ENCODE results near the gene GALNT6.

The GALNT6 gene

GRCh38 chr12:51424662-51425539 is 33.7 kb upstream of the GALNT6 start, which contains the start of gene SLC4A8:
TSS of gene SLC4A8 (plus strand) at chr12:51424831. CDS start at chr12:51424988, 157 bp downstream.
- Histone ChIP-seq H3K4me3 (ENCODE audit: severe bottlenecking) (peak within 1 kb of the TSS; percentile 55), H3K9me3 (ENCODE audit: severe bottlenecking) (no peaks in the 10 kb centered on the region), H3K27me3 (ENCODE audit: insufficient read depth, poor library complexity, severe bottlenecking) (no peaks in the 10 kb centered on the region), H3K4me1 (ENCODE audit: insufficient read depth, poor library complexity, severe bottlenecking) (no peaks in the 10 kb centered on the region), H3K27ac (ENCODE audit: poor library complexity, severe bottlenecking) (no peak within 1 kb of the TSS), H3K36me3 (ENCODE audit: low read depth) (no peaks in the 10 kb centered on the region)
- ATAC-seq (ENCODE audit: low read depth) (peak; percentile 93), DNase-seq (ENCODE audit: low spot score) (peak; percentile 84)
- peak; percentile 82 for TF ChIP-seq CTCF (IDR thresholded peaks at IDR 0.05; ENCODE audit: poor library complexity, severe bottlenecking)

- H3K36me3 ChIP-seq (ENCODE audit: low read depth) = no peaks in the 10 kb centered on the region
- peak overlapping the region; percentile 55 for H3K4me3 ChIP-seq (ENCODE audit: severe bottlenecking)
- no peaks in the 10 kb centered on the region for H3K9me3 ChIP-seq (ENCODE audit: severe bottlenecking)
- H3K27me3 ChIP-seq (ENCODE audit: insufficient read depth, poor library complexity, severe bottlenecking) = no peaks in the 10 kb centered on the region
- ATAC-seq (ENCODE audit: low read depth) (no peak), DNase-seq (ENCODE audit: low spot score) (no peak)
- H3K4me1 ChIP-seq (ENCODE audit: insufficient read depth, poor library complexity, severe bottlenecking) = no peaks in the 10 kb centered on the region
- TF ChIP-seq CTCF (IDR thresholded peaks at IDR 0.05; ENCODE audit: poor library complexity, severe bottlenecking) = no peak
- H3K27ac ChIP-seq (ENCODE audit: poor library complexity, severe bottlenecking) = no peak overlapping the region
Observed at GRCh38 chr12:51424094-51424661, 33.0 kb upstream of the GALNT6 start.

- no peaks in the 10 kb centered on the region for H3K4me1 ChIP-seq (ENCODE audit: insufficient read depth, poor library complexity, severe bottlenecking)
- peak; percentile 48 for ATAC-seq (ENCODE audit: low read depth)
Observed at GRCh38 chr12:51421266-51421884, 30.2 kb upstream of the GALNT6 start.

GRCh38 chr12:51419425-51420193 is 28.4 kb upstream of the GALNT6 start:
- no peak for DNase-seq (ENCODE audit: low spot score)
- H3K27ac ChIP-seq (ENCODE audit: poor library complexity, severe bottlenecking) = no peak overlapping the region
- H3K9me3 ChIP-seq (ENCODE audit: severe bottlenecking) = no peaks in the 10 kb centered on the region
- H3K27me3 ChIP-seq (ENCODE audit: insufficient read depth, poor library complexity, severe bottlenecking) = no peaks in the 10 kb centered on the region
- peaks cover 5% of the 10 kb centered on the region for H3K4me1 ChIP-seq (ENCODE audit: insufficient read depth, poor library complexity, severe bottlenecking)
- no peaks in the 10 kb centered on the region for H3K36me3 ChIP-seq (ENCODE audit: low read depth)
- TF ChIP-seq CTCF (IDR thresholded peaks at IDR 0.05; ENCODE audit: poor library complexity, severe bottlenecking) = no peak
- peak; percentile 32; the same call in 2 of the 3 replicates for ATAC-seq (ENCODE audit: low read depth)
- no peak overlapping the region for H3K4me3 ChIP-seq (ENCODE audit: severe bottlenecking)

More at GRCh38 chr12:51421266-51421884, 30.2 kb upstream of the GALNT6 start:
- Histone ChIP-seq H3K9me3 (ENCODE audit: severe bottlenecking) (no peaks in the 10 kb centered on the region), H3K36me3 (ENCODE audit: low read depth) (no peaks in the 10 kb centered on the region), H3K27ac (ENCODE audit: poor library complexity, severe bottlenecking) (no peak overlapping the region), H3K27me3 (ENCODE audit: insufficient read depth, poor library complexity, severe bottlenecking) (no peaks in the 10 kb centered on the region), H3K4me3 (ENCODE audit: severe bottlenecking) (no peak overlapping the region)
- TF ChIP-seq CTCF (IDR thresholded peaks at IDR 0.05; ENCODE audit: poor library complexity, severe bottlenecking) = peak; percentile 68
- DNase-seq (ENCODE audit: low spot score) = no peak
